K562 (cell line): ENCODE data around the gene CRYZ. TPM values are rescaled to one million over a fixed set of nuclear protein-coding genes. Genes with fewer than 3 reads are reported as not detected.

Experiments used
- ATAC-seq: fragments of 200-7000 bp; cut with Tn5 transposase; 3 replicates; pipeline ENCODE4 v1.9.1; 2020; ENCODE audit warnings: moderate library complexity
- BruUV-seq: library from RNA; stranded (reverse); fragments of 400-500 nt; replicated peaks from 2 replicates; lab custom pipeline; 2021; lab: Mats Ljungman, UMichigan
- CTCF ChIA-PET: fragments of 300-600 bp; formaldehyde crosslinking; extraction: SDS; loops from one replicate; lab custom pipeline; 2021; ENCODE audit warnings: low intra/inter-chr PET ratio; lab: Yijun Ruan, JAX
- POLR2A ChIA-PET: fragments of 300-600, 350-650 bp; sonication (Branson Sonifier 250); formaldehyde crosslinking; extraction: SDS; loops from one replicate; lab custom pipeline; 2021; ENCODE audit warnings: antibody characterized with exemption, inconsistent platforms; lab: Yijun Ruan, JAX
- DNase-seq, 4 experiments: peaks; one replicate each; pipeline versions ENCODE4 v3.0.0 to v3.0.0-alpha.2; 2011 to 2018; ENCODE audit warnings: low spot score in 3 of 4, mixed read lengths in 3 of 4; ENCODE audit errors: extremely low read depth in 1 of 4
- FAIRE-seq: peaks from 2 replicates; lab custom pipeline; 2011; peaks lifted over from hg19 to GRCh38; lab: Jason Lieb, UNC
- H2AFZ ChIP-seq: 2 replicates; pipeline ENCODE4 v1.6.0; 2011; ENCODE audit warnings: low read depth, low read length, control low read depth, inconsistent platforms
- H3K27ac ChIP-seq: fragments of 200-600 bp; 3 replicates; pipeline ENCODE4 v1.8.0; 2011; ENCODE audit warnings: low read depth, mild to moderate bottlenecking, control low read depth, inconsistent platforms, low read length, moderate library complexity, mixed read lengths; ENCODE audit errors: extremely low read depth
- H3K27me3 ChIP-seq, 2 experiments: fragments of 300-600 bp in 1 of 2; 2 replicates in 1 of 2; 3 replicates in 1 of 2; pipeline versions ENCODE4 v1.6.0 to v1.8.0; 2011; ENCODE audit warnings: inconsistent platforms in 2 of 2, low read length in 2 of 2, mild to moderate bottlenecking in 1 of 2, mixed read lengths in 1 of 2, moderate library complexity in 1 of 2; ENCODE audit not compliant: control insufficient read depth in 2 of 2, insufficient read depth in 2 of 2
- H3K36me3 ChIP-seq: fragments of 300-600 bp; 3 replicates; pipeline ENCODE4 v1.8.0; 2011; ENCODE audit warnings: mild to moderate bottlenecking, low read length, inconsistent platforms; ENCODE audit not compliant: control insufficient read depth, insufficient read depth
- H3K4me1 ChIP-seq, 2 experiments: fragments of 200-600 bp in 1 of 2; replicated peaks in 1 of 2; 2 replicates in 1 of 2; 3 replicates in 1 of 2; pipeline versions ENCODE4 v1.5.1 to v1.8.0; 2011; ENCODE audit warnings: inconsistent platforms in 2 of 2, low read length in 2 of 2, mild to moderate bottlenecking in 1 of 2, mixed read lengths in 1 of 2, moderate library complexity in 1 of 2; ENCODE audit not compliant: control insufficient read depth in 2 of 2, insufficient read depth in 2 of 2
- H3K4me2 ChIP-seq: 2 replicates; pipeline ENCODE4 v1.6.1; 2011; ENCODE audit warnings: low read length, control low read depth, inconsistent platforms, mixed read lengths; ENCODE audit not compliant: insufficient read depth
- H3K4me3 ChIP-seq: fragments of 200-600 bp; sonication (generic), shearing (Covaris generic); 2 replicates; pipeline ENCODE4 v1.5.1; 2016; ENCODE audit warnings: control low read depth, inconsistent platforms
- H3K79me2 ChIP-seq: fragments of 200-600 bp; 3 replicates; pipeline ENCODE4 v1.8.0; 2011; ENCODE audit warnings: low read length, inconsistent platforms; ENCODE audit not compliant: control insufficient read depth, insufficient read depth
- H3K9ac ChIP-seq, 2 experiments: 2 replicates each; pipeline versions ENCODE4 v1.6.0 to v1.6.1; 2011; ENCODE audit warnings: low read depth in 2 of 2, low read length in 2 of 2, control low read depth in 1 of 2, inconsistent platforms in 1 of 2, mild to moderate bottlenecking in 1 of 2, mixed read lengths in 1 of 2; ENCODE audit not compliant: insufficient read depth in 1 of 2
- H3K9me1 ChIP-seq: one replicate; pipeline ENCODE4 v1.6.0; 2011; ENCODE audit warnings: inconsistent platforms, mild to moderate bottlenecking, low read length, moderate library complexity; ENCODE audit not compliant: control insufficient read depth, insufficient read depth
- H3K9me3 ChIP-seq: replicated peaks from 2 replicates; pipeline ENCODE4 v1.5.1; 2011; ENCODE audit warnings: low read depth, low read length, inconsistent platforms; ENCODE audit not compliant: control insufficient read depth, insufficient read depth
- H4K20me1 ChIP-seq: replicated peaks from 2 replicates; pipeline ENCODE4 v1.6.1; 2011; ENCODE audit warnings: low read length, inconsistent platforms, mixed read lengths; ENCODE audit not compliant: control insufficient read depth, insufficient read depth
- CXXC5 ChIP-seq: fragments of 250-450 bp; sonication (Bioruptor Pico); IDR thresholded peaks from 2 replicates; pipeline ENCODE4 v1.8.0; 2022; ENCODE audit warnings: inconsistent platforms, mild to moderate bottlenecking, moderate library complexity
- MCM2 ChIP-seq: fragments of 450-650 bp; IDR thresholded peaks from 2 replicates; pipeline ENCODE4 v1.6.1; 2017; ENCODE audit warnings: low read depth, mild to moderate bottlenecking
- TAF1 ChIP-seq: IDR thresholded peaks from 2 replicates; pipeline ENCODE4 v1.6.1; 2011; ENCODE audit warnings: mild to moderate bottlenecking, low read length, moderate library complexity; ENCODE audit not compliant: insufficient read depth, control insufficient read depth, severe bottlenecking; ENCODE audit errors: extremely low read depth
- TSHZ1 ChIP-seq: fragments of 250-450 bp; sonication (Bioruptor Pico); IDR thresholded peaks from 2 replicates; pipeline ENCODE4 v1.4.0; 2020; ENCODE audit warnings: mild to moderate bottlenecking, moderate library complexity
- YBX1 ChIP-seq: fragments of 450-650 bp; IDR thresholded peaks from 2 replicates; pipeline ENCODE4 v1.7.1; 2016; ENCODE audit warnings: mild to moderate bottlenecking
- ZBTB11 ChIP-seq, 3 experiments: fragments of 200-800 bp in 1 of 3; fragments of 250-450 bp in 1 of 3; fragments of 450-650 bp in 1 of 3; sonication (Bioruptor Pico) in 1 of 3; sonication (Bioruptor generic) in 1 of 3; formaldehyde crosslinking in 1 of 3; IDR thresholded peaks; 2 replicates each; pipeline versions ENCODE4 v1.6.1 to v1.8.0; 2016 to 2022; ENCODE audit warnings: mild to moderate bottlenecking in 2 of 3, missing genetic modification characterization in 2 of 3, missing compliant biosample characterization in 1 of 3, moderate library complexity in 1 of 3
- ZBTB43 ChIP-seq: sonication (generic); formaldehyde crosslinking; IDR thresholded peaks from 2 replicates; pipeline ENCODE4 v1.8.0; 2023; ENCODE audit warnings: mild to moderate bottlenecking, missing genetic modification reagents
- WGBS: fragments of 100-300 bp; shearing (Covaris generic); methylation state at CpG from one replicate; pipeline ENCODE4 v1.1.6; 2016; ENCODE audit warnings: low coverage, mixed read lengths; ENCODE audit not compliant: insufficient coverage; ENCODE audit errors: missing lambda C conversion rate; 5-methylcytosine and 5-hydroxymethylcytosine counted together
- in situ Hi-C: fragments of 300-500 bp; cut with MboI; formaldehyde crosslinking; loops from 4 replicates; pipeline ENCODE4 v1.15.0; 2018; ENCODE audit warnings: inconsistent platforms, mixed read lengths
- intact Hi-C: fragments of 100-400 bp; cut with micrococcal nuclease; formaldehyde crosslinking; loops from 2 replicates; pipeline ENCODE4 v1.14.2; 2022
- polyA plus RNA-seq, 8 experiments: library from polyadenylated mRNA; depleted of rRNA in 4 of 8; stranded (reverse) in 5 of 8; unstranded in 3 of 8; fragments of >200 nt; fragmentation: Nextera tagmentation in 2 of 8; fragmentation: Illumina TruSeq in 1 of 8; extraction: Ambion mirVana in 2 of 8; extraction: Trizol in 1 of 8; gene quantifications; 2 replicates each; pipeline versions ENCODE4 v1.2.1 to v1.2.3, GENCODE V29; 2011 to 2014; ENCODE audit warnings: inconsistent platforms in 1 of 8, missing spikeins in 1 of 8
- total RNA-seq, 7 experiments: library from RNA; depleted of rRNA in 6 of 7; stranded (reverse); fragments of >200 nt in 6 of 7; fragmentation: Illumina TruSeq in 2 of 7; extraction: Trizol in 2 of 7; gene quantifications; 2 replicates each; pipeline versions ENCODE4 v1.2.1 to v1.2.3, GENCODE V29; 2011 to 2021; ENCODE audit warnings: low replicate concordance in 1 of 7

The CRYZ gene
- total and polyA plus RNA-seq, 9 of the 15 experiments (the other 6 are each of a cell fraction or from before 2014, with no cell fraction given) = 51.7 to 179 (median 81.4) TPM

GRCh38 chr1:74684301-74684700 is 48.5 kb downstream of the CRYZ start:
- H3K9me3 ChIP-seq = no peaks in the 10 kb centered on the region
- in situ Hi-C loops = no loop called here
- H4K20me1 ChIP-seq = no peaks in the 10 kb centered on the region
- H3K4me2 ChIP-seq = no peak overlapping the region
- no peak for DNase-seq
- no peak overlapping the region for H3K27ac ChIP-seq
- no peak for FAIRE-seq
- ATAC-seq = no peak
- H2AFZ ChIP-seq = no peak overlapping the region
- 0% methylated on average over 1 of the region's 2 CpGs for WGBS
- ChIA-PET POLR2A (interaction anchor here (0.6 kb wide), 1 partner anchor 74 kb away, joined by 3 read pairs; no protein-coding TSS in a partner anchor), CTCF (no interaction called here)
- H3K36me3 ChIP-seq = no peaks in the 10 kb centered on the region
- no peaks in the 10 kb centered on the region for H3K4me1 ChIP-seq
- no peaks in the 10 kb centered on the region for H3K27me3 ChIP-seq
- no peaks in the 10 kb centered on the region for H3K79me2 ChIP-seq
- TF ChIP-seq ZBTB43 (no peak), MCM2 (no peak), YBX1 (no peak), CXXC5 (CRISPR knock-in tag) (no peak), ZBTB11 (CRISPR knock-in tag; IDR thresholded peaks at IDR 0.05) (no peak), TAF1 (no peak), TSHZ1 (CRISPR knock-in tag) (no peak)
- intact Hi-C loops = no loop called here
- H3K9ac ChIP-seq = no peak overlapping the region
- H3K9me1 ChIP-seq = no peaks in the 10 kb centered on the region
- BruUV-seq = no TSS peak
- H3K4me3 ChIP-seq = no peak overlapping the region
